HEK293 (cell line): ENCODE data around the gene ZDHHC24.

Experiments
- CTCF ChIA-PET: fragments of 350-600 bp; formaldehyde crosslinking; extraction: SDS; loops from one replicate; lab custom pipeline; 2021; ENCODE audit warnings: antibody characterized with exemption; lab: Yijun Ruan, JAX
- POLR2A ChIA-PET: fragments of 300-600 bp; formaldehyde crosslinking; extraction: SDS; loops from one replicate; lab custom pipeline; 2020; ENCODE audit warnings: antibody characterized with exemption, inconsistent platforms; lab: Yijun Ruan, JAX
- H3K27ac ChIP-seq: fragments of 200-500 bp; sonication (Bioruptor generic); 2 replicates; pipeline ENCODE4 v1.5.1; 2014; ENCODE audit warnings: low read depth, low read length, control low read depth, inconsistent platforms; ENCODE audit errors: extremely low read depth
- H3K36me3 ChIP-seq, 2 experiments: fragments of 200-500 bp in 1 of 2; sonication (Bioruptor generic) in 1 of 2; 1 replicate in 1 of 2; 2 replicates in 1 of 2; pipeline ENCODE4 v1.5.1; 2014 to 2017; ENCODE audit warnings: inconsistent platforms in 2 of 2, low read length in 2 of 2; ENCODE audit not compliant: control insufficient read depth in 2 of 2, insufficient read depth in 1 of 2
- H3K4me1 ChIP-seq: fragments of 200-500 bp; sonication (Bioruptor generic); 2 replicates; pipeline ENCODE4 v1.5.1; 2014; ENCODE audit warnings: mild to moderate bottlenecking, low read length, inconsistent platforms; ENCODE audit not compliant: control insufficient read depth, insufficient read depth
- H3K4me3 ChIP-seq: 2 replicates; pipeline ENCODE4 v1.5.1; 2011; ENCODE audit warnings: low read depth, mild to moderate bottlenecking, control low read depth, low read length, moderate library complexity
- H3K9me3 ChIP-seq: fragments of 200-500 bp; sonication (Bioruptor generic); 2 replicates; pipeline ENCODE4 v1.5.1; 2014; ENCODE audit warnings: low read depth, low read length, inconsistent platforms; ENCODE audit not compliant: control insufficient read depth, insufficient read depth
- FEZF1 ChIP-seq: fragments of 450-650 bp; formaldehyde crosslinking; IDR thresholded peaks from 2 replicates; pipeline ENCODE4 v1.5.1; 2016; ENCODE audit warnings: missing biosample characterization, missing genetic modification characterization
- HOXD13 ChIP-seq: sonication (generic); formaldehyde crosslinking; IDR thresholded peaks from 2 replicates; pipeline ENCODE4 v1.8.0; 2022; ENCODE audit warnings: missing genetic modification reagents, borderline replicate concordance
- IKZF3 ChIP-seq: fragments of 450-650 bp; IDR thresholded peaks from 2 replicates; pipeline ENCODE4 v1.5.0; 2018; ENCODE audit warnings: missing biosample characterization, mild to moderate bottlenecking, missing genetic modification characterization, moderate library complexity
- MYNN ChIP-seq: fragments of 450-650 bp; formaldehyde crosslinking; IDR thresholded peaks from 2 replicates; pipeline ENCODE4 v1.5.1; 2016; ENCODE audit warnings: missing biosample characterization, missing genetic modification characterization, borderline replicate concordance
- SCRT1 ChIP-seq: fragments of 450-650 bp; formaldehyde crosslinking; IDR thresholded peaks from 2 replicates; pipeline ENCODE4 v1.5.1; 2016; ENCODE audit warnings: missing biosample characterization, missing genetic modification characterization, borderline replicate concordance
- ZBTB49 ChIP-seq: fragments of 450-650 bp; formaldehyde crosslinking; IDR thresholded peaks from 2 replicates; pipeline ENCODE4 v1.5.1; 2016; ENCODE audit warnings: missing biosample characterization, missing genetic modification characterization, low read depth
- ZBTB7A ChIP-seq: fragments of 450-650 bp; formaldehyde crosslinking; IDR thresholded peaks from 2 replicates; pipeline ENCODE4 v1.5.1; 2016; ENCODE audit warnings: low read depth, missing biosample characterization, missing genetic modification characterization
- ZNF148 ChIP-seq: fragments of 450-650 bp; formaldehyde crosslinking; IDR thresholded peaks from 2 replicates; pipeline ENCODE4 v1.5.0; 2017; ENCODE audit warnings: missing biosample characterization, missing genetic modification characterization, borderline replicate concordance
- ZNF214 ChIP-seq: fragments of 450-650 bp; formaldehyde crosslinking; IDR thresholded peaks from 2 replicates; pipeline ENCODE4 v1.5.1; 2017; ENCODE audit warnings: missing biosample characterization, mild to moderate bottlenecking, missing genetic modification characterization, borderline replicate concordance
- ZNF423 ChIP-seq: fragments of 450-650 bp; formaldehyde crosslinking; IDR thresholded peaks from 2 replicates; pipeline ENCODE4 v1.5.1; 2016; ENCODE audit warnings: missing biosample characterization, missing genetic modification characterization
- ZNF433 ChIP-seq: fragments of 450-650 bp; formaldehyde crosslinking; IDR thresholded peaks from 2 replicates; pipeline ENCODE4 v1.5.1; 2016; ENCODE audit warnings: missing biosample characterization, missing genetic modification characterization, low read depth
- ZNF544 ChIP-seq: fragments of 450-650 bp; formaldehyde crosslinking; IDR thresholded peaks from 2 replicates; pipeline ENCODE4 v1.5.0; 2017; ENCODE audit warnings: missing biosample characterization, missing genetic modification characterization
- ZNF549 ChIP-seq: fragments of 450-650 bp; IDR thresholded peaks from 2 replicates; pipeline ENCODE4 v1.5.1; 2018; ENCODE audit warnings: missing biosample characterization, missing genetic modification characterization, mild to moderate bottlenecking, inconsistent platforms, moderate library complexity
- ZNF558 ChIP-seq: fragments of 450-650 bp; formaldehyde crosslinking; IDR thresholded peaks from 2 replicates; pipeline ENCODE4 v1.5.1; 2016; ENCODE audit warnings: missing biosample characterization, missing genetic modification characterization
- ZNF610 ChIP-seq: fragments of 450-650 bp; formaldehyde crosslinking; IDR thresholded peaks from 2 replicates; pipeline ENCODE4 v1.5.1; 2016; ENCODE audit warnings: missing biosample characterization, missing genetic modification characterization, borderline replicate concordance
- ZNF629 ChIP-seq: fragments of 450-650 bp; formaldehyde crosslinking; IDR thresholded peaks from 2 replicates; pipeline ENCODE4 v1.5.1; 2017; ENCODE audit warnings: missing biosample characterization, missing genetic modification characterization
- ZNF658 ChIP-seq: fragments of 450-650 bp; formaldehyde crosslinking; IDR thresholded peaks from 2 replicates; pipeline ENCODE4; 2016; ENCODE audit warnings: missing biosample characterization, missing genetic modification characterization
- ZNF76 ChIP-seq: fragments of 450-650 bp; formaldehyde crosslinking; IDR thresholded peaks from 2 replicates; pipeline ENCODE4; 2016; ENCODE audit warnings: low read depth, missing biosample characterization, missing genetic modification characterization, borderline replicate concordance
- ZNF792 ChIP-seq: fragments of 450-650 bp; formaldehyde crosslinking; IDR thresholded peaks from 2 replicates; pipeline ENCODE4 v1.5.1; 2016; ENCODE audit warnings: missing biosample characterization, missing genetic modification characterization

ZDHHC24 gene

GRCh38 chr11:66567787-66568123 is 21.9 kb upstream of the ZDHHC24 start:
- H3K4me3 ChIP-seq, result no peak overlapping the region
- TF ChIP-seq ZBTB49 (tag by site-specific recombination), result no peak
- no peak for TF ChIP-seq FEZF1 (tag by site-specific recombination)
- TF ChIP-seq ZNF658 (tag by site-specific recombination), result no peak
- no peak for TF ChIP-seq ZNF76 (tag by site-specific recombination)
- POLR2A ChIA-PET, result interaction anchor here (0.6 kb wide), 1 partner anchor 101 kb away, joined by 3 read pairs; no protein-coding TSS in a partner anchor

GRCh38 chr11:66566221-66566620 is 20.4 kb upstream of the ZDHHC24 start:
- Histone ChIP-seq H3K27ac (no peak overlapping the region), H3K9me3 (no peaks in the 10 kb centered on the region), H3K4me1 (no peaks in the 10 kb centered on the region), H3K36me3 (no peaks in the 10 kb centered on the region), H3K4me3 (no peak overlapping the region)
- POLR2A ChIA-PET, result no interaction called here
- no peak for TF ChIP-seq ZNF433
- TF ChIP-seq ZNF549 (tag by site-specific recombination), result no peak
- no peak for TF ChIP-seq HOXD13 (CRISPR knock-in tag)
- no peak for TF ChIP-seq ZNF629
- no peak for TF ChIP-seq ZBTB7A (tag by site-specific recombination)
- no peak for TF ChIP-seq ZNF658 (tag by site-specific recombination)
- TF ChIP-seq ZNF544 (tag by site-specific recombination), result no peak
- TF ChIP-seq ZNF214, result no peak
- TF ChIP-seq ZNF423, result no peak
- TF ChIP-seq MYNN (tag by site-specific recombination), result no peak
- no peak for TF ChIP-seq ZNF148
- CTCF ChIA-PET, result no interaction called here

More at GRCh38 chr11:66567787-66568123, 21.9 kb upstream of the ZDHHC24 start:
- Histone ChIP-seq H3K27ac (no peak overlapping the region), H3K36me3 (no peaks in the 10 kb centered on the region), H3K9me3 (no peaks in the 10 kb centered on the region), H3K4me1 (no peaks in the 10 kb centered on the region)
- CTCF ChIA-PET, result interaction anchor here (0.6 to 1.1 kb wide), 3 partner anchors 10 to 159 kb away, joined by 3 to 4 read pairs (median 4); no protein-coding TSS in a partner anchor

- Histone ChIP-seq H3K9me3 (no peaks in the 10 kb centered on the region), H3K27ac (no peak overlapping the region), H3K36me3 (no peaks in the 10 kb centered on the region), H3K4me3 (no peak overlapping the region), H3K4me1 (no peaks in the 10 kb centered on the region)
- ChIA-PET POLR2A (no interaction called here), CTCF (no interaction called here)
- TF ChIP-seq ZNF792 (tag by site-specific recombination), result no peak
- TF ChIP-seq ZNF610 (tag by site-specific recombination), result no peak
- TF ChIP-seq ZNF558 (tag by site-specific recombination), result no peak
- no peak for TF ChIP-seq SCRT1 (tag by site-specific recombination)
- TF ChIP-seq IKZF3, result no peak
Observed at GRCh38 chr11:66564984-66565383, 19.1 kb upstream of the ZDHHC24 start.
